Right lobe of liver (tissue), 4 donors: ENCODE results near the gene ZDHHC7.

Source experiments
- CTCF ChIP-seq, 4 donors: fragments of 200-600 bp in 3 of 4; fragments of 450-650 bp in 1 of 4; IDR thresholded peaks; one replicate each; pipeline versions ENCODE4 v1.5.1 to v1.8.0; 2016 to 2022; ENCODE audit warnings: antibody characterized with exemption in 4 of 4, mild to moderate bottlenecking in 2 of 4
- POLR2A ChIP-seq: fragments of 450-650 bp; IDR thresholded peaks from one replicate; pipeline ENCODE4 v1.6.1; 2017; ENCODE audit warnings: antibody characterized with exemption, mild to moderate bottlenecking
- donor health status: DM: no; HTN: no; CAD: no.
- donor health status: DM: no; HTN: no; CAD: no.
- donor health status: DM: no; HTN: yes; CAD: no.

GRCh38 chr16:85037721-85038120 lies 26.4 kb upstream of the ZDHHC7 start:
- TF ChIP-seq CTCF (IDR thresholded peaks at IDR 0.05) = no peak
- no peak for TF ChIP-seq POLR2A
